ENCODE data around the gene IFNLR1. TPM values are rescaled to one million over a fixed set of nuclear protein-coding genes. Genes with fewer than 3 reads are reported as not detected.

IFNLR1 gene
- total RNA-seq, 1 donor from 2014 or later, result 0.41 TPM

DNA sequence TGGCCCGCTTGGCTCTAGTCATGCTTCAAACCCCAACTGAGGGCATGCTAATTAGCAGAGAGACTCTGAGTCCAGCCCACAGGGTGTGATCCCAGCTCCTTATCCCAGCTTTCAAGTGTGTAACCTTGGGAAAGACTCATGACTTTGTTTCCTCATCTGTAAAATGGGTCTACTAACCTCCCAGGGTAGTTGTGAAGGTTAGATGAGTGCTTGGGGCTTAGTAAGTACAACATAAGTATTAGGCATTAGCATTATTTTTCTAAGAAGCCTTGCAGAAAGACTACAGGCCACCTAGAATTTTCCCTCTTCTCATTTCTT is 78.0 kb downstream of the IFNLR1 start:
- DNase-seq (ENCODE audit: extremely low read depth, low read depth, low spot score), result no peak

DNA sequence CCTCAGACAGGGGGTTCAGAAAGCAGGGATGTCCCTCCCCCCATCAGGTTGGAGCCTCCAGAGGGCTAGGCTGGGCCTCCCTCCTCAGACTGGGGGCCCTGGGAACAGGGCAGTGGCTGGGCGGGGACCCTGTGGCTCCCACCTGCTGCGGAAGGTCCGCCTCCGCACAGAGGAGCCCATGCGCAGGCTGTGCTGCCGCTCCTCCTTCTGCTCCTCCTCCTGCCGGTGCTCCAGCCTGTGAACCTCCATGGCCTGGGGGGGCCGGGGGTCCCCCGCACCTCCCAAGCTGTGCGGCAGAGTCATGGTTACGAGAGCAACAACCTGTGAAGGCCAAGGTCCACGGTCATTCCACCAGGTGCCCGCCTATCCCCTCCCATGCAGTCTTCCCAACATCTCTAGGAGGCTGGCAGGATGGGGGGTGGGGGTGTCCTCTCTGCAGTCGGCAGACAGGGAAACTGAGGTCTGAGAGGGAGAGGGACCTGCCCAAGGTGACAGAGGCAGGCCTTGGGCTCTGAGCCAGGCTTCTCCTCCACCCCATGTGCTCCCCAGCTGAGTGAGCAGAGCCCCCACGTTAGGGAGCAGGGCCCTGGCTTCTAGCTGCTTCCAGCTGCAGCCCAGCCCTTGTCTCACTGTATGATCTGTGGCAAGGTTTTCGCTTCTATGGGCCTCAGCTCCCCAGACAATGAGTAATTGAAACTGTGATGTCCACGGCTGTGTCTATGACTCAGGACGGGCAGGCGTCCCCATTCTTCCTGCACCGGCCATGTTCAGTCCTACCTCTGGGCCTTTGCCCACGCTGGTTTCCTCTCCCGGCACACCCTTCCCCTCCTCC is 78.5 kb downstream of the IFNLR1 start:
- no peak for DNase-seq (ENCODE audit: extremely low read depth, low read depth, low spot score)

DNA sequence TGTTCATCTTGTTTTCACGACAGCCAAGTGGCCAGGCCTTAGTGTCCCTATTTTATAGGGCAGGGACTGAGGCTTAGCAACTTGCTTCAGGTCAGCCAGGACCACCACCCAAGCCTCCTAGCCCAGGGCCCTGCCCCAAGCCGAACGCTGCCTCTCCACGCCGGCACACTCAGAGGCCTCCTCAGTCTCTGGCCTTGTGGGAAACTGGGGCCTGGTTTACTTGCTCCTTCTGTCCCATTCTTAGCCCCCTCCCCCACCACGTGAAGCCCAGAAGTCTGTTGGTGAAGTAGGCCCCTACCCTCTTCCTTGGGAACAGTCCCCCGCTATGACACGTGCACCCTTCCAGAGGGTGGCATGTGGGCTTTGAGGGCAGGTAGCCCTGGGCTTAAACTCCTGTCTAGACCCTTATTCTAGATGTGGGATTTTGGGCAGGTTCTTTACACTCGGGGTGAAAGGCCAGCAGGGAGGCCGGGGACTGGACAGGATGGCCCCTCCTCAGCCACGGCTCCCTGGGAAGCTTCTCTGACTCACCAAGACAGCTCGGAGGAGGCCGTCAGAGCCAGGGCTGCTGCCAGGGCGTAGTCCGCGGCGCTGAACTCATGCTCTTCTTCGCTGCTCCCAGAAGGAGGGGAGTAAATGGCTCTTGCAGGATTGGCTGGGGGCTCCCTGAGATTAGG is 79.5 kb downstream of the IFNLR1 start:
- DNase-seq (ENCODE audit: extremely low read depth, low read depth, low spot score), result no peak

DNA sequence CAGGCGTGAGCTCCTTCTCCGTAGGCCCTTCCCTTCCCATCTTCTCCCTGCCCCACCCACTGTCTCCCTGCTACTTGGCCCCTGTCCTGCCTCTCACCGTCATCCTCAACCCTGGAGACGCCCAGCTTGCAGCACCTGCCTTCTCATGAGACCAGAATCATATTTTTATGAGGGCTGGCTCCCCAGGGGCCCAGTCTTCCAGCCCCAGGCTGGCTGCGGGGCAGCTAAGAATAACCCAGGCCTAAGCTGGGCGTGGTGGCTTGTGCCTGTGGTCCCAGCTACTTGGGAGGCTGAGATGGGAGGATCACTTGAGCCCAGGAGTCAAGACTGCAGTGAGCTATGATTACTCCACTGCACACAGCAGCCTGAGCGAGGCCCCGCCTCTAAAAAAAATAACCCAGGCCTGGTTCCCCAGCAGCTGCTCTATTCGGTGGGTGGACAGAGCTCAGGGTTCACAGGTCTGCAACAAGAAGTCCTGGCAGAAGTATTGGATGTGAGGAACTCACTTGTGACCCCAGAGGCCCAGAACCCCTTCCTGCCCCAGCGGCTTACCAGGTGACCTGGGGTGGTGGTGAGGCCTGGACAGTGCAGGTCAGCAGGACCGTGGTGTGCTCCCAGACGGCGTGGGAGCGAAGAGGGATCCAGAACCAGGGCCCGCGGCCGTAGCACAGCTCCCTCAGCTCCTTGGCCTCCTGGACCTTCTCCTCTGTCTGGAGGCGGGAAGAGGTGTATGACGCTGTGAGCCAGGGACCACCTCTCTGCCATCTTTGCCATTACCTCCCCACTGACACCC is 81.5 kb downstream of the IFNLR1 start:
- DNase-seq (ENCODE audit: extremely low read depth, low read depth, low spot score), result no peak

DNA sequence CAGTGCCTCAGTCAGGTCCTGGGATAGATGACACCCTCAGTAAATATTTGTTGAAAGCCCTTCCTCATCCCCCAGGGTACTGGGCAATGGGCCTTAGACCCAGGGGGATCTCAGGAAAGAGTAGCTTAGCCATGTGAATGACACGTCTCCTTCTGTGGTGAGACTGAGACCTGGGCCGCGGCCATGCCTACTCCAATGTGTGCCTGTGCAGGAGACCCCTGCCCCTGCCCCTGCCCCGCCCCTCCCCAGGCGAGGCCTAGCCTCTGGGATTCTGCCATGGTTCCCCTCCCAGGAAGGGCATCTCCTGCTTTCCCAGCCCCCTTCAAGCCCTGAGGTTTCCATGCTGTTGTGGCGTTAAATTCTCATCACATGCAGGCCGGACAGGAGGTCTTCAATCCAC is 82.2 kb downstream of the IFNLR1 start:
- DNase-seq (ENCODE audit: extremely low read depth, low read depth, low spot score), result no peak

Other genes starting within 250 kb of the IFNLR1 start
- gene PNRC2, start 227.5 kb downstream of the IFNLR1 start, total RNA-seq, result 61.1 and 68.1 TPM in 2 replicates
- gene SRSF10, start 207.0 kb downstream of the IFNLR1 start, total RNA-seq, result 72.3 and 76.3 TPM in 2 replicates
- 0.15 and 0.23 TPM in 2 replicates for gene MYOM3, start 75.2 kb downstream of the IFNLR1 start, total RNA-seq
- gene IL22RA1, start 44.1 kb downstream of the IFNLR1 start, total RNA-seq, result not detected in 2 replicates
- gene GRHL3, start 132.1 kb upstream of the IFNLR1 start, total RNA-seq, result 0.63 TPM in 1 of 2 replicates, not detected in the other
- 3.7 and 6.7 TPM in 2 replicates for gene STPG1, start 226.5 kb upstream of the IFNLR1 start, total RNA-seq
- 23.9 and 26.3 TPM in 2 replicates for gene NIPAL3, start 228.5 kb upstream of the IFNLR1 start, total RNA-seq